ENCODE data around the gene HDGF. TPM values are rescaled to one million over a fixed set of nuclear protein-coding genes. Genes with fewer than 3 reads are reported as not detected.

Gene HDGF
- total RNA-seq, 4 donors from 2014 or later = 41.2 to 150 (median 73.7) TPM

DNA sequence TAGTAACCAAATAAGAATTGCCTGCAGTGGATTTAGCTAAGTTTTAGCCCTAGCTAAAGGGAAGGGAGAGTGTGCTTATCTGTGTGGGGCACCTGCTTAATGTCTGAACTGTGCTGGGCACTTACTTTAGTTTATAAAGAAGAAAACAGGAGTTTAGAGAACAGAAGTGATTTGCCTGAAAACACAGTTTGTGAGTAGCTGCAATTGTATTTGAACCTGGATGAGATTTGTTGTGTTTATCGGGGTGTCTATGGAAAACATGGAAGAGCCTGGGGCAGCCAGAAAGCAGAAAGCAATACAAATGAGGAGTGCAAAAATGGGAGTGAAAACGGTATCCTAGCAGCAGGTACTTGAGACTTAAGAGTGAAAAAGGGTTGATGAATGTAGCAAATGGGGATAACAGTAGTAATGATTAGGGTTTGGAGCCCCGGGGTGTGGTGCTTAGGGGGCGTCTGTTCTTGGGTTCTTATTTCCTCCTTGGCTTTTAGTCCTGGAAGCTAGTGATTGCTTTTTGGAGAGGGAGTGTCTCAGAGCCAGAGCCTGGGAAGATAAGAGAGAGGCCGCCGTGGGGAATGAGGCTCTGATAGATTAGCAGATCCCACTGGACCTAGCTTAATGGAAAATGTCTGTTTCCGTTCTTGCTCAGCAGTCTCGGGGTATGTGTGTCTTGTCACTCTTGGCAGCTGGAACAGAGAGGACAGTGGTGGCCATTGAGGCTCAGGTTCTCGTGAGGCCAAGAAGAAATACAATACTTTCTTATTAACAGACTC lies 21.4 kb upstream of the HDGF start:
- peaks cover 0 to 13% of the 10 kb centered on the region in 2 donors for H3K4me1 ChIP-seq
- H3K27ac ChIP-seq = no peak overlapping the region
- no peak overlapping the region for H3K4me3 ChIP-seq
- intact Hi-C loops (cut with DNase I; ENCODE audit: low total_unique reads) = no loop called here
- DNase-seq = no peak
- TF ChIP-seq POLR2A (IDR thresholded peaks at IDR 0.05) = no peak
- TF ChIP-seq, protein P1, sequence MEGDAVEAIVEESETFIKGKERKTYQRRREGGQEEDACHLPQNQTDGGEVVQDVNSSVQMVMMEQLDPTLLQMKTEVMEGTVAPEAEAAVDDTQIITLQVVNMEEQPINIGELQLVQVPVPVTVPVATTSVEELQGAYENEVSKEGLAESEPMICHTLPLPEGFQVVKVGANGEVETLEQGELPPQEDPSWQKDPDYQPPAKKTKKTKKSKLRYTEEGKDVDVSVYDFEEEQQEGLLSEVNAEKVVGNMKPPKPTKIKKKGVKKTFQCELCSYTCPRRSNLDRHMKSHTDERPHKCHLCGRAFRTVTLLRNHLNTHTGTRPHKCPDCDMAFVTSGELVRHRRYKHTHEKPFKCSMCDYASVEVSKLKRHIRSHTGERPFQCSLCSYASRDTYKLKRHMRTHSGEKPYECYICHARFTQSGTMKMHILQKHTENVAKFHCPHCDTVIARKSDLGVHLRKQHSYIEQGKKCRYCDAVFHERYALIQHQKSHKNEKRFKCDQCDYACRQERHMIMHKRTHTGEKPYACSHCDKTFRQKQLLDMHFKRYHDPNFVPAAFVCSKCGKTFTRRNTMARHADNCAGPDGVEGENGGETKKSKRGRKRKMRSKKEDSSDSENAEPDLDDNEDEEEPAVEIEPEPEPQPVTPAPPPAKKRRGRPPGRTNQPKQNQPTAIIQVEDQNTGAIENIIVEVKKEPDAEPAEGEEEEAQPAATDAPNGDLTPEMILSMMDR (IDR thresholded peaks at IDR 0.05) = no peak
- no peaks in the 10 kb centered on the region for H3K27me3 ChIP-seq
- no peaks in the 10 kb centered on the region for H3K9me3 ChIP-seq
- no peaks in the 10 kb centered on the region for H3K36me3 ChIP-seq

DNA sequence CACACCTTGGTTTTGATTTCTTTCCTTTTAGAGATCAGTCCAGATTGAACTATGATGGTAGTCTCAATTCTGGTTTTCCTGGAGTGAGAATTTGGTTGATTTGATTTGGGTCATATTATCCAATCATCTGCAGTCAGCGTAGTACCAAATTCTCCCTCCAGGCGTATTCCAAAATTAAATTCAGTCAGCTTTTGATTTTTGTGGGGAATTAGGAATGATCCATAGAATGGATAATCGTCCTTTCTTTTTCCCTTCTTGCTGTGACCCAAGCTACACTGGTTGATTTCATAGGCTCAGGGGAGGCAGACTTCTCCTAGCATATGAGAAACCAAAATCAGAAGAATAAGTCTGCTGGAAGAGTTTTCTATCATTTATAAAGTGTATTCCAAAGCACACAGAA lies 20.7 kb upstream of the HDGF start:
- H3K9me3 ChIP-seq = no peaks in the 10 kb centered on the region
- TF ChIP-seq, protein P1 (IDR thresholded peaks at IDR 0.05) = no peak
- TF ChIP-seq POLR2A (IDR thresholded peaks at IDR 0.05) = no peak
- DNase-seq = no peak
- H3K27ac ChIP-seq = no peak overlapping the region
- H3K4me1 ChIP-seq = peaks cover 0 to 13% of the 10 kb centered on the region in 2 donors
- intact Hi-C loops (cut with DNase I; ENCODE audit: low total_unique reads) = no loop called here
- no peaks in the 10 kb centered on the region for H3K36me3 ChIP-seq
- H3K27me3 ChIP-seq = no peaks in the 10 kb centered on the region
- no peak overlapping the region for H3K4me3 ChIP-seq

DNA sequence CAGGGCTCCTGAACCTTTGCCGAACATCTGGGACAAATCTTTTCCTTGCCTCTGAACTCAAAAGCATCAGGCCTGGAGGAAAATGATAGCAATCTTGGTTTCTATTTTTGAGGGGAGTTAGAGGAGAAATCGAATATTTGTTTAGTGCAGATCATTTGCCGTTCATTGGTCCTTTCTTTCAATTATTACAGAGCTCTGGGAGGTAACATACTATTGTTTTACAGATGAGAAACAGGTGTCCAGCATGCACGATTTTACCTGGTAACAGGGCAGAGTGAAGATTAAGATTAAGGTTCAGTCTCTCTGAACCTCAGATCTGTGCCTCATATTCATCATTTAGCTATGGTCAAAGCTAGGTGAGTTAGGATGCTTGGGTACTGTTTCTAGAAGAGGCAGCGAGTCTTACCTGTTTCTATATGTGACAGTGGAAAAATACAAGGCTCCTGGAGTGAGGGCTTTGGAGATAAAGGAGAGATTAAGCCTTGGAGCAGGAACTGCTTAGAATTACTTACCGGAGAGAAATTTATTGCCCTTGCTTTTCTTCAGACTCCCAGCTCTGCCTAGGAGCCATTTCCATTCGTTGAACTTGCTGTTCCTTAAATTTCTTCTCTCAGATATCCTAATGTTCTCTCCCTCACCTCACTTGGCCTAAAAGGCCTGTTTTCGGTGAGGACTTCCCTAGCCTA lies 17.3 kb upstream of the HDGF start:
- Histone ChIP-seq H3K27me3 (no peaks in the 10 kb centered on the region), H3K9me3 (no peaks in the 10 kb centered on the region), H3K4me3 (peak overlapping the region; percentile 89 to 90), H3K4me1 (peaks cover 6 to 13% of the 10 kb centered on the region in 2 donors), H3K36me3 (no peaks in the 10 kb centered on the region), H3K27ac (peak overlapping the region in 1 of 2 donors; percentile 6)
- no peak for TF ChIP-seq POLR2A (IDR thresholded peaks at IDR 0.05)
- TF ChIP-seq, protein P1 (IDR thresholded peaks at IDR 0.05) = no peak
- DNase-seq = no peak
- intact Hi-C loops (cut with DNase I; ENCODE audit: low total_unique reads) = no loop called here

DNA sequence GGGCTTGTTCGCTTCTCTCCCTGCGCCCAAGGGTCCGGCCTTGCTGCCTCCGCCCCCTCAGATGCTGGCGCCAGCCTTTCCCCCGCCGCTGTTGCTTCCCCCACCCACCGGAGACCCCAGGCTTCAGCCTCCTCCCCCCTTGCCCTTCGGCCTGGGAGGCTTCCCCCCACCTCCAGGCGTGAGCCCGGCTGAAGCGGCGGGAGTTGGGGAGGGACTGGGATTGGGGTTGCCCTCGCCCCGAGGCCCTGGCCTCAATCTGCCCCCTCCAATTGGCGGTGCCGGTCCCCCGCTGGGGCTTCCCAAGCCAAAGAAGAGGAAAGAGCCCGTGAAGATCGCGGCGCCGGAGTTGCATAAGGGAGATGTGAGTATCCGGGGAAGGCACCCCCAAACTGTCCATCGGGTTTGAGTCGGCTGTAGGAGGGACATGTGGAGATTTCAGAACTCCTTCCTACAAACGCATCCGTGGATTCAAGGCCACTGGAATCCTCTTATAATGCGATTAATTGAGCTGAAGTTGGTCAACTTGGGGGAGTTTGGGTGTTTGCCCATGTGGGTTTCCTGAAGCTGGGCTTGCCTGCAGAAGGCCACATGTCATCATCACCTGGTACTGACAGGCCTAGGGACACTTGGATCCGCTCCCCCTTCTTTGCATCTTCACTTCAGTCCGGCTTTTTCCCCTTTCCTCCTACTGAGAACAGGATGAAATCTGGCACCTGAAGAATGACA lies 16.6 kb upstream of the HDGF start:
- H3K4me3 ChIP-seq = peak overlapping the region; percentile 89 to 90
- DNase-seq = peak in 1 of 2 donors; percentile 34
- no peaks in the 10 kb centered on the region for H3K9me3 ChIP-seq
- H3K27ac ChIP-seq = peak overlapping the region; percentile 84 to 96
- H3K4me1 ChIP-seq = peaks cover 6 to 13% of the 10 kb centered on the region in 2 donors
- no peaks in the 10 kb centered on the region for H3K27me3 ChIP-seq
- H3K36me3 ChIP-seq = no peaks in the 10 kb centered on the region
- intact Hi-C loops (cut with DNase I; ENCODE audit: low total_unique reads) = no loop called here
- TF ChIP-seq, protein P1 (IDR thresholded peaks at IDR 0.05) = no peak
- TF ChIP-seq POLR2A (IDR thresholded peaks at IDR 0.05) = no peak
